Brain microvascular endothelial cell (primary cell): ENCODE results near the gene PDGFC.

Source experiments
- DNase-seq: peaks from one replicate; pipeline ENCODE4 v3.0.0-alpha.2; 2020
- H3K27ac ChIP-seq: fragments of 250-450 bp; sonication (Bioruptor Pico); 2 replicates; pipeline ENCODE4 v1.5.1; 2020; ENCODE audit warnings: mild to moderate bottlenecking, moderate library complexity
- H3K27me3 ChIP-seq: fragments of 250-450 bp; sonication (Bioruptor Pico); replicated peaks from 2 replicates; pipeline ENCODE4 v1.5.1; 2020; ENCODE audit warnings: mild to moderate bottlenecking
- H3K36me3 ChIP-seq: fragments of 250-450 bp; sonication (Bioruptor Pico); replicated peaks from 2 replicates; pipeline ENCODE4 v1.5.1; 2020; ENCODE audit warnings: mild to moderate bottlenecking
- H3K4me3 ChIP-seq: 2 replicates; pipeline ENCODE4 v1.5.1; 2011; ENCODE audit warnings: low read depth, mild to moderate bottlenecking, control low read depth, low read length, moderate library complexity
- CTCF ChIP-seq: IDR thresholded peaks from 2 replicates; pipeline ENCODE4 v1.5.1; 2011; ENCODE audit warnings: low read depth, mild to moderate bottlenecking, moderate library complexity, low read length, control low read depth, inconsistent platforms; ENCODE audit errors: missing control alignments
- in situ Hi-C: cut with HindIII; loops from 2 replicates; pipeline ENCODE4 v1.10.0; 2017; ENCODE audit warnings: low sequenced_read_pairs, low pct_ligation_motif_present

Gene PDGFC

GRCh38 chr4:156946516-156947424 is 24.8 kb downstream of the PDGFC start:
- peak; percentile 99 for DNase-seq
- no peak for TF ChIP-seq CTCF

GRCh38 chr4:156945532-156945931 is 26.1 kb downstream of the PDGFC start:
- Histone ChIP-seq H3K27me3 (no peaks in the 10 kb centered on the region), H3K4me3 (no peak overlapping the region), H3K36me3 (no peaks in the 10 kb centered on the region), H3K27ac (peak overlapping the region; percentile 90)
- DNase-seq = no peak
- no peak for TF ChIP-seq CTCF
- in situ Hi-C loops = no loop called here

More at GRCh38 chr4:156946516-156947424, 24.8 kb downstream of the PDGFC start:
- Histone ChIP-seq H3K36me3 (no peaks in the 10 kb centered on the region), H3K4me3 (no peak overlapping the region), H3K27ac (peak overlapping the region; percentile 90), H3K27me3 (no peaks in the 10 kb centered on the region)
- in situ Hi-C loops = no loop called here

- Histone ChIP-seq H3K27me3 (no peaks in the 10 kb centered on the region), H3K36me3 (no peaks in the 10 kb centered on the region), H3K4me3 (no peak overlapping the region), H3K27ac (peak overlapping the region; percentile 2)
- in situ Hi-C loops = no loop called here
- no peak for TF ChIP-seq CTCF
- no peak for DNase-seq
These were observed 28.6 kb downstream of the PDGFC start for GRCh38 chr4:156942991-156943390.

- H3K27ac ChIP-seq = peak overlapping the region; percentile 78
- H3K4me3 ChIP-seq = no peak overlapping the region
- H3K27me3 ChIP-seq = no peaks in the 10 kb centered on the region
- DNase-seq = peak; percentile 97
- in situ Hi-C loops = no loop called here
- H3K36me3 ChIP-seq = no peaks in the 10 kb centered on the region
- TF ChIP-seq CTCF = no peak
These were observed 29.6 kb downstream of the PDGFC start for GRCh38 chr4:156941940-156942548.

GRCh38 chr4:156939801-156940200 is 31.8 kb downstream of the PDGFC start:
- Histone ChIP-seq H3K27me3 (no peaks in the 10 kb centered on the region), H3K36me3 (no peaks in the 10 kb centered on the region), H3K27ac (peak overlapping the region; percentile 21), H3K4me3 (no peak overlapping the region)
- TF ChIP-seq CTCF = no peak
- in situ Hi-C loops = no loop called here
- no peak for DNase-seq
